ENCODE measurements around the gene CLHC1.
"Not testable (repeated sequence)": the region's sequence is repeated elsewhere in the genome, so short reads cannot be mapped to it uniquely, and the experiment has no call there.

The CLHC1 gene

GRCh38 chr2:55231546-55232083, 478 bp downstream of the CLHC1 start:
- DNase-seq, result no peak

GRCh38 chr2:55230551-55230950, 1.5 kb downstream of the CLHC1 start:
- DNase-seq, result no peak

- no peak for DNase-seq
Observed at GRCh38 chr2:55229221-55229620, 2.9 kb downstream of the CLHC1 start.

GRCh38 chr2:55228226-55228563, 3.9 kb downstream of the CLHC1 start:
- no peak for DNase-seq

- DNase-seq, result not testable (repeated sequence)
Observed at GRCh38 chr2:55227437-55228225, 4.5 kb downstream of the CLHC1 start.

GRCh38 chr2:55225481-55226020, 6.5 kb downstream of the CLHC1 start:
- DNase-seq, result no peak

- no peak for DNase-seq
Observed at GRCh38 chr2:55224761-55225261, 7.3 kb downstream of the CLHC1 start.

GRCh38 chr2:55223958-55224760, 7.9 kb downstream of the CLHC1 start:
- DNase-seq, result no peak

- no peak for DNase-seq
Observed at GRCh38 chr2:55213822-55214221, 18.3 kb downstream of the CLHC1 start.

GRCh38 chr2:55204950-55205349, 27.1 kb downstream of the CLHC1 start:
- DNase-seq, result no peak

- no peak for DNase-seq
Observed at GRCh38 chr2:55204536-55204935, 27.6 kb downstream of the CLHC1 start.

GRCh38 chr2:55200416-55200815, 31.7 kb downstream of the CLHC1 start:
- no peak for DNase-seq

GRCh38 chr2:55196526-55196925, 35.6 kb downstream of the CLHC1 start:
- no peak for DNase-seq

- not testable (repeated sequence) for DNase-seq
Observed at GRCh38 chr2:55191888-55192287, 40.2 kb downstream of the CLHC1 start.

GRCh38 chr2:55186837-55187236, 45.3 kb downstream of the CLHC1 start:
- not testable (repeated sequence) for DNase-seq

GRCh38 chr2:55180374-55180773, 51.7 kb downstream of the CLHC1 start:
- DNase-seq, result no peak

- no peak for DNase-seq
Observed at GRCh38 chr2:55176094-55176415, 56.0 kb downstream of the CLHC1 start.

- no peak for DNase-seq
Observed at GRCh38 chr2:55175254-55176093, 56.6 kb downstream of the CLHC1 start.

- DNase-seq, result no peak
Observed at GRCh38 chr2:55173438-55174054, 58.5 kb downstream of the CLHC1 start.

GRCh38 chr2:55169915-55170314, 62.2 kb downstream of the CLHC1 start:
- no peak for DNase-seq

- DNase-seq, result no peak
Observed at GRCh38 chr2:55169359-55169758, 62.7 kb downstream of the CLHC1 start.

Measured in activated T-cell treated with anti-CD3 and anti-CD28 coated beads, Interleukin-2, amount 50 U/mL, for 1 hour (primary cell).